ENCODE measurements around the gene SCUBE1. TPM values are rescaled to one million over a fixed set of nuclear protein-coding genes. Genes with fewer than 3 reads are reported as not detected.

Gene SCUBE1
- total RNA-seq, 3 donors from 2014 or later = 0.48 to 0.98 (median 0.88) TPM

DNA sequence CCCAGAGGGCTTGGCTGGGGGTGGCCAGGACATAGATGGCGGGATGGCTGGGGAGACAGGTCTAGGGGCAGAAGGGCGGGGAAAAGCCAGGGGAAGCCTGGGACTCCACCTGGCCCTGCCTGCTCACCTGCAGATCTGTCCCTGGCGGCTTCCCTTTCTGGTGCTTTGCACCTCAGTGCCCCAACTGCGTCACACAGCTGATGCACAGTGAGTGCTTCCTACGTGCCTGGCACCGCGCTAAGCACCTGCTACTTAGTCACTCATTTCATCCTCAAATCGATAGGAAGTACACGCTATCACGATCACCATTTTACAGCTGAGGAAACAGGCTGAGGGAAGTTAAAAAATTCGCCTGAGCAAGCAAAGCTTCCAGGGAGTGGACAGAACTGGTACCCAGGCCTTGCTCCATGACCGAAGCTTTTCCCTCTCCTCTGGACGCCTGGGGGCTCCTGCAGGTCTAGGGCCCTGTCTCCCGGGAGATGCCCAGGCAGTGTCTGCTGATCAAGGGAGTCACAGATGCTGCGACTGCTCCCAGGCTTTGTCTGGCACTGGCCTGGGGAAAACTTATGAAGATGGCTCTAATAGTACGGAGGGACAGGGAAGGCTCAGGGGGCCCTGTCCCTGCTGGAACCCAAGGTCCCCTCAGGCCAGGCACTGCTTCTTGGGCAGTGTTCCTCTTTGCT is 93.2 kb downstream of the SCUBE1 start:
- no peaks in the 10 kb centered on the region for H3K36me3 ChIP-seq
- no peak for TF ChIP-seq POLR2A (IDR thresholded peaks at IDR 0.05)
- no peak for TF ChIP-seq POLR2AphosphoS5 (IDR thresholded peaks at IDR 0.05)
- TF ChIP-seq, protein P1, sequence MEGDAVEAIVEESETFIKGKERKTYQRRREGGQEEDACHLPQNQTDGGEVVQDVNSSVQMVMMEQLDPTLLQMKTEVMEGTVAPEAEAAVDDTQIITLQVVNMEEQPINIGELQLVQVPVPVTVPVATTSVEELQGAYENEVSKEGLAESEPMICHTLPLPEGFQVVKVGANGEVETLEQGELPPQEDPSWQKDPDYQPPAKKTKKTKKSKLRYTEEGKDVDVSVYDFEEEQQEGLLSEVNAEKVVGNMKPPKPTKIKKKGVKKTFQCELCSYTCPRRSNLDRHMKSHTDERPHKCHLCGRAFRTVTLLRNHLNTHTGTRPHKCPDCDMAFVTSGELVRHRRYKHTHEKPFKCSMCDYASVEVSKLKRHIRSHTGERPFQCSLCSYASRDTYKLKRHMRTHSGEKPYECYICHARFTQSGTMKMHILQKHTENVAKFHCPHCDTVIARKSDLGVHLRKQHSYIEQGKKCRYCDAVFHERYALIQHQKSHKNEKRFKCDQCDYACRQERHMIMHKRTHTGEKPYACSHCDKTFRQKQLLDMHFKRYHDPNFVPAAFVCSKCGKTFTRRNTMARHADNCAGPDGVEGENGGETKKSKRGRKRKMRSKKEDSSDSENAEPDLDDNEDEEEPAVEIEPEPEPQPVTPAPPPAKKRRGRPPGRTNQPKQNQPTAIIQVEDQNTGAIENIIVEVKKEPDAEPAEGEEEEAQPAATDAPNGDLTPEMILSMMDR (IDR thresholded peaks at IDR 0.05) = no peak
- intact Hi-C loops (cut with DNase I; ENCODE audit: low total_unique reads) = loop anchor here (10.0 kb wide), 1 partner anchor 85 kb away; no protein-coding TSS in a partner anchor

DNA sequence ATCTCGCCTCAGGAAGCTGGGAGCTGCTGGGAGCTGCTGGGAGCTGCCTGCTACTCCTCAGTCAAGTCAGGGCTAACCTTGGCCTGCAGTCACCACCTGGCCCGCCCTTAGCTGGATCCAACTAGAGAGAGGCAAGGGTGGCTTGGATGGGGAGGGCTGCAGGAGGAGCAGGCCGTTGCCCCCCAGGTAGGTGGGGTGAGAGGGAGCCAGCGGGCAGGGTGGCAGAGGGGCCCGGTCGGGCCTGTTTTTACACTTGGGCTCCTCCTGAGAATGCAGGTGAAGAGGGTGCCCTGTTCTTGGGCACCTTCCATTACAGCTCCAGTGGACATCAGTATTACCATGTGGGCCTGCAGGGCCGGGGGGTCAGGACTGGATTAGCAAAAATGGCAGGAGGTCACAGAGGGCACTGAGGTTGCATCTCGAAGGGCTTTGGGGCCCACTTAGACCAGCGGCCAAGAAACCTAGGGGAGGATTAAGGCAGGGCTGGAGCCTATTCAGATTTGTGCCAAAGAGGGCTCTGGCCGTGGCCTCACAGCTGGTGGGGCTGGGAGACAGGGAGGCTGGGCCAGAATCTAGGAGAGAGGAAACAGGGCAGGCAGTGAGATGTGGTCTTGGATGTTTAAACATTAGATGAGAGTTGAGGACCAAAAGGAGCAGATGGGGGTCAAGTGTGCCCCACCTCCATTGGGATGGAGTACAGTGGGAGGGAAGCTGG is 95.5 kb downstream of the SCUBE1 start:
- no peaks in the 10 kb centered on the region for H3K9me3 ChIP-seq
- TF ChIP-seq, protein P1 (IDR thresholded peaks at IDR 0.05) = no peak
- no peak for TF ChIP-seq POLR2A (IDR thresholded peaks at IDR 0.05)
- TF ChIP-seq POLR2AphosphoS5 (IDR thresholded peaks at IDR 0.05) = no peak
- H3K4me1 ChIP-seq = no peaks in the 10 kb centered on the region
- no peaks in the 10 kb centered on the region for H3K27me3 ChIP-seq
- intact Hi-C loops (cut with DNase I; ENCODE audit: low total_unique reads) = no loop called here
- no peak overlapping the region for H3K27ac ChIP-seq
- H3K36me3 ChIP-seq = no peaks in the 10 kb centered on the region
- DNase-seq (ENCODE audit: low spot score in 2 of 2) = no peak
- no peak overlapping the region for H3K4me3 ChIP-seq

More for the DNA sequence above, 93.2 kb downstream of the SCUBE1 start:
- DNase-seq (ENCODE audit: low spot score in 2 of 2) = no peak
- H3K4me3 ChIP-seq = no peak overlapping the region
- no peaks in the 10 kb centered on the region for H3K27me3 ChIP-seq
- H3K27ac ChIP-seq = no peak overlapping the region
- H3K9me3 ChIP-seq = no peaks in the 10 kb centered on the region
- no peaks in the 10 kb centered on the region for H3K4me1 ChIP-seq

DNA sequence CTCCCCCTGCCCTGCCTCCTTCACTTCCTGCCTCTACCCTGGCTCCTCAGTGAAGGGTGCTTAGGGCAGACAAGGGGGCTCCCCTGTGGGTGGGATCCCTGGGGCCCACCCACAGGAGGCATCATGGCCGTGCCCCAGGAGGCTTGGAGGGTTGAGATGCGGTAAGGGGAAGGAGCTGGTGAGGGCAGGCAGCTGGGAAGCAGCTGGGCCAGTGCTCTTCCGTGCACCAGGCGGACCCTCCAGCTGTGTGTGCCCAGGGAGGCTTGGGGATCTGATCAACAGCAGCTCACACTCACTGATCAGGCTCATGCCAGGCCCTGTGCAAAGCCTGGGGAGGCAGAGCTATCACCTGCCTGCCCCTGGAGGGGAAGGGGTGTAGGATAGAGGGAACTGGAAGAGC is 97.0 kb downstream of the SCUBE1 start:
- no peaks in the 10 kb centered on the region for H3K9me3 ChIP-seq
- intact Hi-C loops (cut with DNase I; ENCODE audit: low total_unique reads) = no loop called here
- no peaks in the 10 kb centered on the region for H3K4me1 ChIP-seq
- DNase-seq (ENCODE audit: low spot score in 2 of 2) = no peak
- H3K4me3 ChIP-seq = no peak overlapping the region
- H3K36me3 ChIP-seq = no peaks in the 10 kb centered on the region
- no peaks in the 10 kb centered on the region for H3K27me3 ChIP-seq
- H3K27ac ChIP-seq = no peak overlapping the region
- TF ChIP-seq POLR2AphosphoS5 (IDR thresholded peaks at IDR 0.05) = no peak
- no peak for TF ChIP-seq POLR2A (IDR thresholded peaks at IDR 0.05)
- TF ChIP-seq, protein P1 (IDR thresholded peaks at IDR 0.05) = no peak

DNA sequence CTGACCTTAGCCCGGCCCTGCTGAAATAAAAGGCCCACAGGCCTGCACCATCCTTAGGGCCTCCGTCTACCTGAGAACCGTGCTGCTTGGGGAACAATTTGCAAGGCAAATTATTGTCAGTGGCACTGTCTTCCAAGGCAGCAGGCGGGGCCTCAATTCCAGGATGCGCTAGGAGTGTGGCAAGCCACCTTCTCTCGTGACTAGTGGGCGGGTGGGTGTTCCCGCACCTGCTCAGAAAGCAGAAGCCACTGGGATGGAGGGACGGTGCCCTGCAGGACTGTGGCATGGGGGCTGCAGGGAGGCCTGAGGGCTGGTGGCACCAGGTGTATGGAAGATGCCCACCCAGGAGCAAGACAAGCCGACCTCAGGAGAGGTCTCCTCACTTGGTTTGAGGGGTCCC is 97.5 kb downstream of the SCUBE1 start:
- DNase-seq (ENCODE audit: low spot score in 2 of 2) = no peak

More for the DNA sequence above, 97.5 kb downstream of the SCUBE1 start:
- Histone ChIP-seq H3K27ac (no peak overlapping the region), H3K9me3 (no peaks in the 10 kb centered on the region), H3K36me3 (no peaks in the 10 kb centered on the region), H3K4me1 (no peaks in the 10 kb centered on the region), H3K27me3 (no peaks in the 10 kb centered on the region), H3K4me3 (no peak overlapping the region)
- intact Hi-C loops (cut with DNase I; ENCODE audit: low total_unique reads) = no loop called here
- no peak for TF ChIP-seq POLR2AphosphoS5 (IDR thresholded peaks at IDR 0.05)
- TF ChIP-seq, protein P1 (IDR thresholded peaks at IDR 0.05) = no peak
- TF ChIP-seq POLR2A (IDR thresholded peaks at IDR 0.05) = no peak
